Esophagus muscularis mucosa (tissue), 4 donors: ENCODE data around the gene NCF4.

Experiments used
- EP300 ChIP-seq: sonication (generic); formaldehyde crosslinking; IDR thresholded peaks from one replicate; pipeline ENCODE4 v1.6.1; 2017; ENCODE audit warnings: antibody characterized with exemption
- POLR2A ChIP-seq: fragments of 450-650 bp; IDR thresholded peaks from one replicate; pipeline ENCODE4 v1.6.1; 2017; ENCODE audit warnings: antibody characterized with exemption, moderate library complexity, mild to moderate bottlenecking, low read depth
- POLR2AphosphoS5 ChIP-seq, 2 donors: sonication (generic); formaldehyde crosslinking; IDR thresholded peaks; one replicate each; pipeline ENCODE4 v1.6.1; 2017; ENCODE audit warnings: antibody characterized with exemption in 2 of 2
- TF ChIP-seq, protein P1 (sequence below), 3 experiments: fragments of 200-600 bp in 2 of 3; fragments of 450-650 bp in 1 of 3; sonication (generic) in 2 of 3; IDR thresholded peaks; one replicate each; pipeline ENCODE4 v1.5.1; 2017 to 2019; ENCODE audit warnings: antibody characterized with exemption in 3 of 3, mild to moderate bottlenecking in 2 of 3, moderate library complexity in 1 of 3

DNA sequence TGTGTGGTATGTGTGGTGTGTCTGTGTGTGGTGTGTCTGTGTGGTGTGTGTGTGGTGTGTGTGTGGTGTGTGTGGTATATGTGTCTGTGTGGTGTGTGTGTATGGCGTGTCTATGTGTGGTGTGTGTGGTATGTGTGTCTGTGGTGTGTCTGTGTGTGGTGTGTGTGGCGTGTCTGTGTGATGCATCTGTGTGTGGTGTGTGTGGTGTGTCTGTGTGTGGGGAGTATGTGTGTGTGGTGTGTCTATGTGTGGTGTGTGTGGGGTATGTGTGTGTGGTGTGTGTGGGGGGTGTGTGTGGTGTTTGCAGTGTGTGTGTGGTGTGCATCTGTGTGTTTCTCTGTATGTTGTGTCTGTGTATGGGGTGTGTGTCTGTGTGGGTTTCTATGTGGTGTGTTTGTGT is 36.2 kb upstream of the NCF4 start:
- no peak for TF ChIP-seq POLR2A
- TF ChIP-seq, protein P1, sequence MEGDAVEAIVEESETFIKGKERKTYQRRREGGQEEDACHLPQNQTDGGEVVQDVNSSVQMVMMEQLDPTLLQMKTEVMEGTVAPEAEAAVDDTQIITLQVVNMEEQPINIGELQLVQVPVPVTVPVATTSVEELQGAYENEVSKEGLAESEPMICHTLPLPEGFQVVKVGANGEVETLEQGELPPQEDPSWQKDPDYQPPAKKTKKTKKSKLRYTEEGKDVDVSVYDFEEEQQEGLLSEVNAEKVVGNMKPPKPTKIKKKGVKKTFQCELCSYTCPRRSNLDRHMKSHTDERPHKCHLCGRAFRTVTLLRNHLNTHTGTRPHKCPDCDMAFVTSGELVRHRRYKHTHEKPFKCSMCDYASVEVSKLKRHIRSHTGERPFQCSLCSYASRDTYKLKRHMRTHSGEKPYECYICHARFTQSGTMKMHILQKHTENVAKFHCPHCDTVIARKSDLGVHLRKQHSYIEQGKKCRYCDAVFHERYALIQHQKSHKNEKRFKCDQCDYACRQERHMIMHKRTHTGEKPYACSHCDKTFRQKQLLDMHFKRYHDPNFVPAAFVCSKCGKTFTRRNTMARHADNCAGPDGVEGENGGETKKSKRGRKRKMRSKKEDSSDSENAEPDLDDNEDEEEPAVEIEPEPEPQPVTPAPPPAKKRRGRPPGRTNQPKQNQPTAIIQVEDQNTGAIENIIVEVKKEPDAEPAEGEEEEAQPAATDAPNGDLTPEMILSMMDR (IDR thresholded peaks at IDR 0.05), result no peak
- no peak for TF ChIP-seq POLR2AphosphoS5 (IDR thresholded peaks at IDR 0.05)
- TF ChIP-seq EP300, result no peak
